Measurements from ENCODE around the gene IL2RG. TPM values are rescaled to one million over a fixed set of nuclear protein-coding genes. Genes with fewer than 3 reads are reported as not detected.
A peak's percentile ranks its signal among the peaks of the same experiment; 100 is the strongest.

IL2RG gene
- total and polyA plus RNA-seq, 2 experiments from 2014 or later = 0.26 TPM; not detected in 1

- no peaks in the 10 kb centered on the region for H4K20me1 ChIP-seq (replicated peaks; ENCODE audit: insufficient read depth)
- ATAC-seq (no peak), DNase-seq (ENCODE audit: low spot score) (no peak)
- peaks cover 12% of the 10 kb centered on the region; the same call in 2 of the 3 replicates for H3K36me3 Mint-ChIP-seq (ENCODE audit: low read depth)
- H3K36me3 ChIP-seq (ENCODE audit: insufficient read depth) = no peaks in the 10 kb centered on the region
- no peak overlapping the region for H2AFZ ChIP-seq
- peaks cover 5% of the 10 kb centered on the region for H3K27me3 Mint-ChIP-seq (ENCODE audit: insufficient read depth, low read depth, poor library complexity)
- no peak overlapping the region for H3K27ac Mint-ChIP-seq
- H3F3A ChIP-seq (replicated peaks; ENCODE audit: low read depth) = no peaks in the 10 kb centered on the region
- no peaks in the 10 kb centered on the region for H3K9me2 ChIP-seq (ENCODE audit: insufficient read depth)
- H3K27me3 ChIP-seq (ENCODE audit: insufficient read depth) = no peaks in the 10 kb centered on the region
- H3K4me2 ChIP-seq = peak overlapping the region; percentile 83
- peaks cover 5% of the 10 kb centered on the region; the same call in 1 of the 2 replicates for H3K4me1 ChIP-seq (ENCODE audit: insufficient read depth)
- H3K27ac ChIP-seq (ENCODE audit: low read depth) = no peak overlapping the region
- peak overlapping the region; percentile 97 for H3K4me3 Mint-ChIP-seq
- no peak for TF ChIP-seq ETS1 (IDR thresholded peaks at IDR 0.05)
- TF ChIP-seq NANOG (IDR thresholded peaks at IDR 0.05; ENCODE audit: borderline replicate concordance) = no peak
- TF ChIP-seq EZH2phosphoT487 (IDR thresholded peaks at IDR 0.05; ENCODE audit: unreplicated experiment) = no peak
- no peak for TF ChIP-seq REST (IDR thresholded peaks at IDR 0.05; ENCODE audit: unreplicated experiment)
- TF ChIP-seq POLR2AphosphoS5 (IDR thresholded peaks at IDR 0.05; ENCODE audit: low read depth) = no peak
- no peak for TF ChIP-seq CTCF (conservative IDR thresholded peaks at IDR 0.05; ENCODE audit: low read depth in 2 of 2)
- no peak for TF ChIP-seq STAT1 (IDR thresholded peaks at IDR 0.05; ENCODE audit: unreplicated experiment)
- no peak for TF ChIP-seq CREB1 (CRISPR knock-in tag; IDR thresholded peaks at IDR 0.05; ENCODE audit: low read depth)
- no peak for TF ChIP-seq ZNF114 (CRISPR knock-in tag; IDR thresholded peaks at IDR 0.05)
- TF ChIP-seq ZNF331 (CRISPR knock-in tag; IDR thresholded peaks at IDR 0.05; ENCODE audit: low read depth) = no peak
- no peak for TF ChIP-seq EZH2 (IDR thresholded peaks at IDR 0.05; ENCODE audit: low read depth, unreplicated experiment)
- no peak for TF ChIP-seq JUNB (IDR thresholded peaks at IDR 0.05; ENCODE audit: unreplicated experiment)
- TF ChIP-seq ZNF462 (CRISPR knock-in tag; IDR thresholded peaks at IDR 0.05) = no peak
- H3K9me3 Mint-ChIP-seq = no peaks in the 10 kb centered on the region
- H3K4me1 Mint-ChIP-seq = peaks cover 5% of the 10 kb centered on the region; the same call in 2 of the 3 replicates
- peaks cover 39% of the 10 kb centered on the region for H3K79me2 ChIP-seq (replicated peaks; ENCODE audit: insufficient read depth)
- H3K4me3 ChIP-seq = peak overlapping the region; percentile 76
Observed at GRCh38 chrX:71067089-71067488, 44.3 kb downstream of the IL2RG start.

All from GM23338 (cell line).